MM.1S (cell line): ENCODE data around the gene TMEM72.
A peak's percentile ranks its signal among the peaks of the same experiment; 100 is the strongest.

Experiments used
- DNase-seq: peaks from one replicate; pipeline ENCODE4 v3.0.0-alpha.2; 2015
- H2AFZ ChIP-seq: fragments of 300-600 bp; sonication (generic); 2 replicates; pipeline ENCODE4 v1.6.0; 2016; ENCODE audit warnings: antibody characterized with exemption, low read length
- H3F3A ChIP-seq: fragments of 300-600 bp; sonication (generic); 2 replicates; pipeline ENCODE4 v1.6.1; 2016; ENCODE audit warnings: mild to moderate bottlenecking, antibody characterized with exemption, low read length, moderate library complexity, mixed read lengths; ENCODE audit not compliant: insufficient read depth
- H3K27ac ChIP-seq: fragments of 300-600 bp; sonication (generic); 2 replicates; pipeline ENCODE4 v1.5.1; 2016; ENCODE audit warnings: mild to moderate bottlenecking, low read length
- H3K27me3 ChIP-seq: fragments of 300-600 bp; sonication (generic); replicated peaks from 2 replicates; pipeline ENCODE4 v1.6.0; 2016; ENCODE audit warnings: low read length; ENCODE audit not compliant: insufficient read depth
- H3K36me3 ChIP-seq: fragments of 300-600 bp; sonication (generic); replicated peaks from 2 replicates; pipeline ENCODE4 v1.6.1; 2016; ENCODE audit warnings: mild to moderate bottlenecking, low read length, mixed read lengths; ENCODE audit not compliant: insufficient read depth
- H3K4me1 ChIP-seq: fragments of 300-600 bp; sonication (generic); 2 replicates; pipeline ENCODE4 v1.6.1; 2016; ENCODE audit warnings: low read length, mixed read lengths
- H3K4me2 ChIP-seq: fragments of 300-600 bp; sonication (generic); 2 replicates; pipeline ENCODE4 v1.6.0; 2016; ENCODE audit warnings: low read depth, low read length
- H3K4me3 ChIP-seq: fragments of 300-600 bp; sonication (generic); 2 replicates; pipeline ENCODE4 v1.5.1; 2016; ENCODE audit warnings: low read length, mixed read lengths
- H3K79me2 ChIP-seq: fragments of 300-600 bp; sonication (generic); 2 replicates; pipeline ENCODE4 v1.6.1; 2016; ENCODE audit warnings: mixed run types, low read length, mixed read lengths
- H3K9ac ChIP-seq: fragments of 300-600 bp; sonication (generic); 2 replicates; pipeline ENCODE4 v1.6.1; 2016; ENCODE audit warnings: low read length, mixed read lengths
- H3K9me2 ChIP-seq: fragments of 300-600 bp; sonication (generic); replicated peaks from 2 replicates; pipeline ENCODE4 v1.6.1; 2016; ENCODE audit warnings: mild to moderate bottlenecking, low read length, mixed read lengths; ENCODE audit not compliant: insufficient read depth
- H3K9me3 ChIP-seq: fragments of 300-600 bp; sonication (generic); replicated peaks from 2 replicates; pipeline ENCODE4 v1.6.1; 2016; ENCODE audit warnings: mild to moderate bottlenecking, low read length, mixed read lengths; ENCODE audit not compliant: insufficient read depth
- H4K20me1 ChIP-seq: fragments of 300-600 bp; sonication (generic); 2 replicates; pipeline ENCODE4 v1.6.1; 2016; ENCODE audit warnings: mild to moderate bottlenecking, low read length, moderate library complexity, mixed read lengths; ENCODE audit not compliant: insufficient read depth
- CTCF ChIP-seq: fragments of 300-600 bp; sonication (generic); IDR thresholded peaks from 2 replicates; pipeline ENCODE4 v1.5.1; 2016; ENCODE audit warnings: antibody characterized with exemption, low read length, mixed read lengths
- EZH2 ChIP-seq: fragments of 300-600 bp; sonication (generic); optimal IDR thresholded peaks from 2 replicates; pipeline ENCODE3; 2017; ENCODE audit warnings: low read depth, mild to moderate bottlenecking, antibody characterized with exemption, low read length, mixed read lengths
- EZH2phosphoT487 ChIP-seq: fragments of 300-600 bp; sonication (generic); IDR thresholded peaks from 2 replicates; pipeline ENCODE4 v1.6.1; 2018; ENCODE audit warnings: antibody characterized with exemption, low read length

The TMEM72 gene

GRCh38 chr10:44966816-44967509, 55.8 kb downstream of the TMEM72 start:
- no peak overlapping the region for H3K9ac ChIP-seq
- no peaks in the 10 kb centered on the region for H3K9me3 ChIP-seq
- H3F3A ChIP-seq = peaks cover 34% of the 10 kb centered on the region
- H3K9me2 ChIP-seq = no peaks in the 10 kb centered on the region
- TF ChIP-seq CTCF (no peak), EZH2 (no peak), EZH2phosphoT487 (no peak)
- H3K4me2 ChIP-seq = 0 out of 2 replicates have a peak overlapping the region, but pooled peaks have one; percentile 97
- no peak overlapping the region for H3K27ac ChIP-seq
- H4K20me1 ChIP-seq = no peaks in the 10 kb centered on the region
- H2AFZ ChIP-seq = no peak overlapping the region
- peaks cover 8% of the 10 kb centered on the region; the same call in 1 of the 2 replicates for H3K36me3 ChIP-seq
- H3K79me2 ChIP-seq = peaks cover 85% of the 10 kb centered on the region
- no peak overlapping the region for H3K4me3 ChIP-seq
- no peaks in the 10 kb centered on the region for H3K27me3 ChIP-seq
- peaks cover 57% of the 10 kb centered on the region for H3K4me1 ChIP-seq
- no peak for DNase-seq

GRCh38 chr10:44967616-44968015, 56.5 kb downstream of the TMEM72 start:
- no peak for DNase-seq
- Histone ChIP-seq H3K9me3 (no peaks in the 10 kb centered on the region), H3K36me3 (peaks cover 14% of the 10 kb centered on the region), H3K9ac (no peak overlapping the region), H3F3A (peaks cover 34% of the 10 kb centered on the region), H3K4me2 (no peak overlapping the region), H3K4me3 (no peak overlapping the region), H4K20me1 (no peaks in the 10 kb centered on the region), H3K9me2 (no peaks in the 10 kb centered on the region), H3K27me3 (no peaks in the 10 kb centered on the region), H3K27ac (no peak overlapping the region), H3K4me1 (peaks cover 57% of the 10 kb centered on the region), H2AFZ (no peak overlapping the region), H3K79me2 (peaks cover 84% of the 10 kb centered on the region)
- TF ChIP-seq CTCF (no peak), EZH2phosphoT487 (no peak), EZH2 (no peak)

GRCh38 chr10:44968091-44968490, 57.0 kb downstream of the TMEM72 start:
- H2AFZ ChIP-seq = no peak overlapping the region
- no peak overlapping the region for H3K4me2 ChIP-seq

More at GRCh38 chr10:44968091-44968490, 57.0 kb downstream of the TMEM72 start:
- Histone ChIP-seq H3F3A (peaks cover 34% of the 10 kb centered on the region), H3K27ac (no peak overlapping the region), H3K27me3 (no peaks in the 10 kb centered on the region), H3K9ac (no peak overlapping the region), H3K4me3 (no peak overlapping the region), H3K9me2 (no peaks in the 10 kb centered on the region), H3K79me2 (peaks cover 82% of the 10 kb centered on the region), H3K36me3 (peaks cover 14% of the 10 kb centered on the region), H3K4me1 (peaks cover 57% of the 10 kb centered on the region), H4K20me1 (no peaks in the 10 kb centered on the region), H3K9me3 (no peaks in the 10 kb centered on the region)
- no peak for DNase-seq
- no peak for TF ChIP-seq EZH2phosphoT487
- no peak for TF ChIP-seq EZH2
- no peak for TF ChIP-seq CTCF
